ENCODE results near the gene KCTD13. TPM values are rescaled to one million over a fixed set of nuclear protein-coding genes. Genes with fewer than 3 reads are reported as not detected.

Gene KCTD13
- total RNA-seq, 1 donor from 2014 or later = 302 TPM

DNA sequence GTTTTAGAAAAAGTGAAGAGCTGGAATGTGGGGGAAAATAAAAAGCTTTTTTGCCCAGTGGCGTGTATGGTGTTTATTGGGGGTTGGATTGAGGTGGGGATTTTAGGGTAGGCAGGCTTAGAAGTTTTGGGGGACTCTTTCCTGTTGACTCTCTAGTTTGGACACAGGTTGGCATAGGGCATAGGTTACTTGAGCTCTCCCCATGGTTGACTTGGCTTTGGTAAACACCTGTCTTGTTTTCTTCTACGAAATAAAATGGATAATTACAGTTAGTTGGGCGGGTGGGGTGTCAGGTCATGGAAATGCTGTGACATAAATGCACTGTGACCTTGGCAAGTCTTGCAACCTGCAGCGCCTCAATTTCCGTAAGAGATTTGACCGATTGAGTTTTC lies 47.0 kb upstream of the KCTD13 start:
- no peak for DNase-seq (ENCODE audit: low spot score in 2 of 2)
- intact Hi-C loops (cut with DNase I) = loop anchor here (1.0 to 5.0 kb wide), 5 partner anchors 12 to 166 kb away; partner anchors contain the start of genes CDIPT, INO80E, KCTD13 and MAZ
- no peak overlapping the region for H3K27ac ChIP-seq
- TF ChIP-seq, protein P1, sequence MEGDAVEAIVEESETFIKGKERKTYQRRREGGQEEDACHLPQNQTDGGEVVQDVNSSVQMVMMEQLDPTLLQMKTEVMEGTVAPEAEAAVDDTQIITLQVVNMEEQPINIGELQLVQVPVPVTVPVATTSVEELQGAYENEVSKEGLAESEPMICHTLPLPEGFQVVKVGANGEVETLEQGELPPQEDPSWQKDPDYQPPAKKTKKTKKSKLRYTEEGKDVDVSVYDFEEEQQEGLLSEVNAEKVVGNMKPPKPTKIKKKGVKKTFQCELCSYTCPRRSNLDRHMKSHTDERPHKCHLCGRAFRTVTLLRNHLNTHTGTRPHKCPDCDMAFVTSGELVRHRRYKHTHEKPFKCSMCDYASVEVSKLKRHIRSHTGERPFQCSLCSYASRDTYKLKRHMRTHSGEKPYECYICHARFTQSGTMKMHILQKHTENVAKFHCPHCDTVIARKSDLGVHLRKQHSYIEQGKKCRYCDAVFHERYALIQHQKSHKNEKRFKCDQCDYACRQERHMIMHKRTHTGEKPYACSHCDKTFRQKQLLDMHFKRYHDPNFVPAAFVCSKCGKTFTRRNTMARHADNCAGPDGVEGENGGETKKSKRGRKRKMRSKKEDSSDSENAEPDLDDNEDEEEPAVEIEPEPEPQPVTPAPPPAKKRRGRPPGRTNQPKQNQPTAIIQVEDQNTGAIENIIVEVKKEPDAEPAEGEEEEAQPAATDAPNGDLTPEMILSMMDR (IDR thresholded peaks at IDR 0.05) = no peak
- H3K4me1 ChIP-seq = peaks cover 12 to 24% of the 10 kb centered on the region in 2 donors
- H3K9me3 ChIP-seq = no peaks in the 10 kb centered on the region
- no peaks in the 10 kb centered on the region for H3K27me3 ChIP-seq
- peaks cover 27 to 34% of the 10 kb centered on the region in 2 donors for H3K36me3 ChIP-seq
- peak overlapping the region in 1 of 2 donors; percentile 93 for H3K4me3 ChIP-seq

DNA sequence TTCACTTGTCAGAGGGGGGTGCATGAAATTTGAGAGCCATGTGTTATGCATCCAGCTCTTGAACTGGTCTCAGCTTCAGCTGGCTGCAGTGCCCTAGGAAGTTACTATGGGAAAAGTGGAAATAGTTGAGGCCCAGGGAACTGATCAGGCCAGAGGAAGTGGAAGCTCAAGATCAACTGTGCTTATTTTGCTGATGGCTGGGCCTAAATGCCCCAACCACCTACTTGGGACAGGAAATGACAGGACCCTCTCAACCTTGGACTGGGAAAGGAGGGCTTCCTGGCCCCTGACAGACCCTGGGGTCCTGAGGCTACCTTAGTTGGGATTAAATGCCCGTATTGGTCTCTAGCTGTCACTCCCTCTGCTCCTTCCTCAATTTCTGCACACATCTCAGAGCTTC lies 46.5 kb upstream of the KCTD13 start:
- no peak for DNase-seq (ENCODE audit: low spot score in 2 of 2)
- H3K4me3 ChIP-seq = no peak overlapping the region
- H3K27me3 ChIP-seq = no peaks in the 10 kb centered on the region
- no peaks in the 10 kb centered on the region for H3K9me3 ChIP-seq
- peaks cover 12 to 24% of the 10 kb centered on the region in 2 donors for H3K4me1 ChIP-seq
- intact Hi-C loops (cut with DNase I) = loop anchor here (5.0 kb wide), 2 partner anchors 110 to 165 kb away; partner anchors contain the start of genes CDIPT and MAZ
- no peak overlapping the region for H3K27ac ChIP-seq
- peaks cover 29 to 33% of the 10 kb centered on the region in 2 donors for H3K36me3 ChIP-seq
- TF ChIP-seq, protein P1 (IDR thresholded peaks at IDR 0.05) = no peak

DNA sequence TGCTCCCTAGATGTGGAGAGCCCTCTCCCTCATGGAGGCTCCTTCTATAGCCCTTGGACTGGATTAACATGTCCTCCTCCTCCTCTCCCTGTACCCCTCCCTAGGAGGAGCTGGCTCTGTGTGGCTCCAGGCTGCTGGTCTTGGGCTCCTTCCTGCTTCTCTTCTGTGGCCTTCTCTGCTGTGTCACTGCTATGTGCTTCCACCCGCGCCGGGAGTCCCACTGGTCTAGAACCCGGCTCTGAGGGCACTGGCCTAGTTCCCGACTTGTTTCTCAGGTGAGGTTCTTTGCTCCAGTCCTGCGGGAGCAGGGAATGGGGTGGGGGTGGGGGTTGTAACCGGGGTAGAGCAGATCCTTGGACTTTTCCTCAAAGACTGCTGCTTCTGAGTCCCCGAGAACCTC lies 45.3 kb upstream of the KCTD13 start:
- H3K27ac ChIP-seq = no peak overlapping the region
- TF ChIP-seq, protein P1 (IDR thresholded peaks at IDR 0.05) = no peak
- peaks cover 12 to 17% of the 10 kb centered on the region in 2 donors for H3K4me1 ChIP-seq
- H3K36me3 ChIP-seq = peaks cover 33% of the 10 kb centered on the region in 2 donors
- H3K9me3 ChIP-seq = no peaks in the 10 kb centered on the region
- H3K27me3 ChIP-seq = no peaks in the 10 kb centered on the region
- intact Hi-C loops (cut with DNase I) = loop anchor here (5.0 kb wide), 2 partner anchors 109 to 164 kb away; partner anchors contain the start of genes CDIPT and MAZ
- no peak overlapping the region for H3K4me3 ChIP-seq
- no peak for DNase-seq (ENCODE audit: low spot score in 2 of 2)

DNA sequence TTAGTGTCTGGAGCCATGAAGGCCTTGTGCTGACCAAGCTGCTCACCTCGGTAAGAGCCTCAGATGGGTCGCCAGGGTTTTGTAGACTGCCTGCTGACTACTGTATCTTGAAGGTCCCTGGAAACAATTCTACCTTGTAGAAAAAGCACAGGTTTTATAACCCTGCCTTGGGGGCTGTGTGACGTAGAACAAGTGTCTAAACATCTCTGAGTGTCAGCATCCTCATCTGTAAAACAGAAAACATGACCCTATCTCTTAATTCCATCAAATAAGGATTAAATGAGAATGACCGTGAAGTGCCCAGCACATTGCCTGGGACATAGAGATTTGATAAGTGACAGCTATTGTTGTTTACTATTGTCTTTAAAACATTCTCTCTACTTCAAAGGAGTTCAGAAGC lies 42.2 kb upstream of the KCTD13 start:
- no peak overlapping the region for H3K4me3 ChIP-seq
- no peak for DNase-seq (ENCODE audit: low spot score in 2 of 2)
- TF ChIP-seq, protein P1 (IDR thresholded peaks at IDR 0.05) = no peak
- no peaks in the 10 kb centered on the region for H3K27me3 ChIP-seq
- H3K4me1 ChIP-seq = peaks cover 0 to 5% of the 10 kb centered on the region in 2 donors
- intact Hi-C loops (cut with DNase I) = no loop called here
- no peak overlapping the region for H3K27ac ChIP-seq
- H3K9me3 ChIP-seq = no peaks in the 10 kb centered on the region
- peaks cover 33% of the 10 kb centered on the region in 2 donors for H3K36me3 ChIP-seq

DNA sequence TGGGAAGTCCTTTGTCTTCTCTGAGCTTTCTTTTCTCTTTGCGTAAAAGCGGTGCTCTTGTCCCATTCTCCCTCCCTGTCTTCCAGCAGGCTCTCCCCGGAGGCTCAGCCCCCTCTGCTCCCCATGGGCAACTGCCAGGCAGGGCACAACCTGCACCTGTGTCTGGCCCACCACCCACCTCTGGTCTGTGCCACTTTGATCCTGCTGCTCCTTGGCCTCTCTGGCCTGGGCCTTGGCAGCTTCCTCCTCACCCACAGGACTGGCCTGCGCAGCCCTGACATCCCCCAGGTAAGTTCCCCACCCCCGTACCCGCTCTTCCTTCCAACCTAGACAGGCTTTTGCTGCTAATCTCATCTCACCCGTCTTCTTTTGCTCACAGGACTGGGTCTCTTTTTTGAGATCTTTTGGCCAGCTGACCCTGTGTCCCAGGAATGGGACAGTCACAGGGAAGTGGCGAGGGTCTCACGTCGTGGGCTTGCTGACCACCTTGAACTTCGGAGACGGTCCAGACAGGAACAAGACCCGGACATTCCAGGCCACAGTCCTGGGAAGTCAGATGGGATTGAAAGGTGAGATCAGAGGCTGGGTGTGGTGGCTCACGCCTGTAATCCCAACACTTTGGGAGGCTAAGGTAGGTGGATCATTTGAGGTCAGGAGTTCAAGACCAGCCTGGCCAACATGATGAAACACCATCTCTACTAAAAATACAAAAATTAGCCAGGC lies 37.2 kb upstream of the KCTD13 start:
- intact Hi-C loops (cut with DNase I) = loop anchor here (2.0 kb wide), 1 partner anchor 34 kb away; the partner anchor contains the start of gene INO80E
- no peaks in the 10 kb centered on the region for H3K27me3 ChIP-seq
- no peak for DNase-seq (ENCODE audit: low spot score in 2 of 2)

More for the DNA sequence above, 37.2 kb upstream of the KCTD13 start:
- H3K9me3 ChIP-seq = no peaks in the 10 kb centered on the region
- H3K36me3 ChIP-seq = peaks cover 5 to 8% of the 10 kb centered on the region in 2 donors
- H3K4me1 ChIP-seq = peaks cover 0 to 5% of the 10 kb centered on the region in 2 donors
- H3K27ac ChIP-seq = peak overlapping the region; percentile 85 to 94
- TF ChIP-seq, protein P1 (IDR thresholded peaks at IDR 0.05) = no peak
- H3K4me3 ChIP-seq = peak overlapping the region; percentile 71 to 75

All from ascending aorta (tissue), 2 donors.